Measurements from ENCODE around the gene ADRA2C.

- TF ChIP-seq CTCF (IDR thresholded peaks at IDR 0.05; ENCODE audit: borderline replicate concordance, extremely low read depth, low read length, poor library complexity, severe bottlenecking) (no peak), EZH2 (IDR thresholded peaks at IDR 0.05; ENCODE audit: borderline replicate concordance, low read depth, low read length, severe bottlenecking) (no peak)
These were observed 20.1 kb downstream of the ADRA2C start for GRCh38 chr4:3786196-3786869.
